ENCODE results near the gene LMAN1. TPM values are rescaled to one million over a fixed set of nuclear protein-coding genes. Genes with fewer than 3 reads are reported as not detected.

LMAN1 gene
- total and polyA plus RNA-seq, 2 of the 13 experiments (the other 11 are each of a cell fraction or from before 2014, with no cell fraction given) = 127 to 131 TPM

DNA sequence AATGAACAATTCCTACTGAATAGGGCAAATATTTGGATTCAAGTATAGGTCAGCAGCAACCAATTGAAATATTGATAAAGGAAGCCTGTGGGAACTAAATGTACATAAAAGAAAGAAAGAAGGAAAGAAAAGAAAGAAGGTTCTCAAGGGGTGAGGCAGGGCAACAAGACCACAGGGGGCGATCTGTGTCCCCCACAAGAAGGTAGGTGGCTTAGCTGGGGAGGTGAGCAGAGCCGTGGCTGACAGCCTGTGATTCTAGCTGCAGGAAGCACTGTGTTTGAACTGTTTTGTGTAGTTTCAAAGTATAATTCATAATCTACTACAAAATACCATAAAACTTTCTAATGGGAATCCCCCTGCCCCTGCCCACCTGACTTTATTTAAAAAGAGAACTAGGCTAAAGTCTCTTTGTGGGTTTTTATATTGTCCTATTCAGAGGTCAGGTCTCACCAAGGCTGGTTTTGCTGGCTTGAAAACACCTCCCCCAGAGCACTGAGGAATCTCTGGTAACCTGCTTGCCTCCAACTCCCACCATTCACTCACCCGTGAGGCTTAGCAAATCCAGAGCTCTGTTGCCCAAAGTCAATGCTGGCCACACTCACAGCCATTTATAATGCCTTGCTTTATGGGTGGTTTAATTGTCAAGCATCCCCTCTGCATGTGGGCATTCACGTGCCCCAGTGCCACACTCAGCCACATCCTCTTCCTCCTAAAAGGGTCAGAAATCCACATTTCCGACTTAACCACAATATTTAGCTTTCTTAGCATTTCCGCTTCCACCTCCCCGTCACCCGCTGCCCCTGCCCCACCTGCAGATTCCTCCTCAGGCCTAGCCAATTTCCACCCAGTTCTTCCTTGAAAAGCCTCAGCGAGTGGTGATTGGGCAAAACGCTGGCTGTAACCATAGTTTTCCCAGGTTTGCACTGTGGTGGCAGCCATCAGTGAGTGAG lies 36.4 kb upstream of the LMAN1 start (continued):
- no peak for TF ChIP-seq ZNF607 (CRISPR knock-in tag; IDR thresholded peaks at IDR 0.05; ENCODE audit: borderline replicate concordance)
- TF ChIP-seq HCFC1 (IDR thresholded peaks at IDR 0.05; ENCODE audit: low read depth, low read length) = no peak

DNA sequence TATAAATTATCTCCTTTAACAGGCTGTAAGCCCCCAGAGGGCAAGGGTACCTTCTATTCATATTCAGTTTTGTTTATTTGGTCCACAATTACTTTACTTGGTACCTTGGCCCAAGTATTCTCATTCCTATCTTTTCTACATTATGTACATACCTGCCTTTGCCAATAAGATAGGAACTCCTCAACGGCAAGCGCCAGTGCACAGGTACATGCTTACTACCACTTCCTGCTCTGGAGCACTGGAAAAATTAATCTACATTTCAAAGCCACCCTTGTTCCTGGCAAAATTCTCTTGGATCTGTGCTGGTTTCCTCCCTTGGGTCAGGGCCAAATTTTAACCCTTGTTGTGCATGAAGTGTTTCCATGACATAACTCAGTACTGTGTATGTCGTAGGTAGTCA lies 34.3 kb upstream of the LMAN1 start:
- H3K27me3 ChIP-seq (ENCODE audit: control insufficient read depth in 1 of 2, insufficient read depth in 2 of 2, low read length in 2 of 2) = peaks cover 0 to 18% of the 10 kb centered on the region in 2 experiments; a peak in 3 of 5 replicates
- CTCF ChIA-PET (ENCODE audit: low intra/inter-chr PET ratio, low total read pairs) = no interaction called here
- no peak for FAIRE-seq

DNA sequence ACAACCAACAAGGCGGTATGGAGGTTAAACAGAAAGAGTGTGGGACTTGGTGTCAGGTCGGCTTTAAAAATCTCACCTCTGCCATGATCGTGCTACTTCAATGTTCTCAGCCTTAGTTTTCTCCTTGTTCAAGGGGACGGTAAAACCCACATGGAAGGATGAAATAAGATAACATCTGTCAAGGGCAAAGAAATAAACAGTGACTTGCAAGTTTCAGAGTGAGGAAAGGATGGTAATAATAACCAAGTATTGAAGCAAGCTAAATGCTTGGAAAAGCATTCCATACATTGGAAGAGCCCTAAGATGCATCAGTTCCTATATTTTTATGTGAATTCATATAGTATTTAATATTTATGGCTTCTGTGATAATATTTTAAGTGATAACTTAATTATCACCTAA lies 29.8 kb upstream of the LMAN1 start:
- Histone ChIP-seq H3K9ac (ENCODE audit: insufficient read depth, low read depth, low read length) (no peak overlapping the region), H2AFZ (ENCODE audit: low read length) (no peak overlapping the region), H3K9me3 (ENCODE audit: low read length) (no peaks in the 10 kb centered on the region), H3K4me3 (replicated peaks in 1 of 3; ENCODE audit: insufficient read depth in 1 of 3, low read depth in 2 of 3, low read length in 3 of 3) (no peak overlapping the region), H3K27ac (ENCODE audit: extremely low read length, insufficient read depth, low read length) (no peak overlapping the region), H3K4me1 (ENCODE audit: insufficient read depth, low read length) (no peaks in the 10 kb centered on the region), H4K20me1 (ENCODE audit: insufficient read depth, low read length) (no peaks in the 10 kb centered on the region), H3K79me2 (ENCODE audit: insufficient read depth, low read length) (no peaks in the 10 kb centered on the region), H3K36me3 (replicated peaks in 1 of 2; ENCODE audit: control insufficient read depth in 1 of 2, insufficient read depth in 2 of 2, low read length in 2 of 2) (no peaks in the 10 kb centered on the region), H3K27me3 (ENCODE audit: control insufficient read depth in 1 of 2, insufficient read depth in 2 of 2, low read length in 2 of 2) (peaks cover 0 to 25% of the 10 kb centered on the region in 2 experiments; a peak in 2 of 5 replicates), H3K4me2 (ENCODE audit: low read depth, low read length) (no peak overlapping the region)
- DNase-seq (ENCODE audit: low spot score) (no peak), FAIRE-seq (no peak), ATAC-seq (no peak)
- in situ Hi-C loops (cut with HindIII; ENCODE audit: extremely low pct_ligation_motif_present, low pct_unique_long_range_greater_than_20kb) = no loop called here
- ChIA-PET POLR2A (no interaction called here), CTCF (ENCODE audit: low intra/inter-chr PET ratio, low total read pairs) (no interaction called here)
- no TSS peak for BruUV-seq (replicated peaks)
- WGBS (ENCODE audit: low lambda C conversion rate) = 30% methylated on average over 4 of the region's 4 CpGs
- TF ChIP-seq, protein P1, sequence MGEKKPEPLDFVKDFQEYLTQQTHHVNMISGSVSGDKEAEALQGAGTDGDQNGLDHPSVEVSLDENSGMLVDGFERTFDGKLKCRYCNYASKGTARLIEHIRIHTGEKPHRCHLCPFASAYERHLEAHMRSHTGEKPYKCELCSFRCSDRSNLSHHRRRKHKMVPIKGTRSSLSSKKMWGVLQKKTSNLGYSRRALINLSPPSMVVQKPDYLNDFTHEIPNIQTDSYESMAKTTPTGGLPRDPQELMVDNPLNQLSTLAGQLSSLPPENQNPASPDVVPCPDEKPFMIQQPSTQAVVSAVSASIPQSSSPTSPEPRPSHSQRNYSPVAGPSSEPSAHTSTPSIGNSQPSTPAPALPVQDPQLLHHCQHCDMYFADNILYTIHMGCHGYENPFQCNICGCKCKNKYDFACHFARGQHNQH (CRISPR knock-in tag; IDR thresholded peaks at IDR 0.05) = no peak
- TF ChIP-seq GPN1 (CRISPR knock-in tag; IDR thresholded peaks at IDR 0.05; ENCODE audit: borderline replicate concordance) (no peak), MED13 (CRISPR knock-in tag; IDR thresholded peaks at IDR 0.05) (no peak), ZNF326 (CRISPR knock-in tag; IDR thresholded peaks at IDR 0.05; ENCODE audit: borderline replicate concordance) (no peak), ZNF564 (CRISPR knock-in tag; IDR thresholded peaks at IDR 0.05) (no peak)
- TF ChIP-seq, protein P2, sequence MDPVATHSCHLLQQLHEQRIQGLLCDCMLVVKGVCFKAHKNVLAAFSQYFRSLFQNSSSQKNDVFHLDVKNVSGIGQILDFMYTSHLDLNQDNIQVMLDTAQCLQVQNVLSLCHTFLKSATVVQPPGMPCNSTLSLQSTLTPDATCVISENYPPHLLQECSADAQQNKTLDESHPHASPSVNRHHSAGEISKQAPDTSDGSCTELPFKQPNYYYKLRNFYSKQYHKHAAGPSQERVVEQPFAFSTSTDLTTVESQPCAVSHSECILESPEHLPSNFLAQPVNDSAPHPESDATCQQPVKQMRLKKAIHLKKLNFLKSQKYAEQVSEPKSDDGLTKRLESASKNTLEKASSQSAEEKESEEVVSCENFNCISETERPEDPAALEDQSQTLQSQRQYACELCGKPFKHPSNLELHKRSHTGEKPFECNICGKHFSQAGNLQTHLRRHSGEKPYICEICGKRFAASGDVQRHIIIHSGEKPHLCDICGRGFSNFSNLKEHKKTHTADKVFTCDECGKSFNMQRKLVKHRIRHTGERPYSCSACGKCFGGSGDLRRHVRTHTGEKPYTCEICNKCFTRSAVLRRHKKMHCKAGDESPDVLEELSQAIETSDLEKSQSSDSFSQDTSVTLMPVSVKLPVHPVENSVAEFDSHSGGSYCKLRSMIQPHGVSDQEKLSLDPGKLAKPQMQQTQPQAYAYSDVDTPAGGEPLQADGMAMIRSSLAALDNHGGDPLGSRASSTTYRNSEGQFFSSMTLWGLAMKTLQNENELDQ (CRISPR knock-in tag; IDR thresholded peaks at IDR 0.05; ENCODE audit: borderline replicate concordance) = no peak
- TF ChIP-seq, protein P3, sequence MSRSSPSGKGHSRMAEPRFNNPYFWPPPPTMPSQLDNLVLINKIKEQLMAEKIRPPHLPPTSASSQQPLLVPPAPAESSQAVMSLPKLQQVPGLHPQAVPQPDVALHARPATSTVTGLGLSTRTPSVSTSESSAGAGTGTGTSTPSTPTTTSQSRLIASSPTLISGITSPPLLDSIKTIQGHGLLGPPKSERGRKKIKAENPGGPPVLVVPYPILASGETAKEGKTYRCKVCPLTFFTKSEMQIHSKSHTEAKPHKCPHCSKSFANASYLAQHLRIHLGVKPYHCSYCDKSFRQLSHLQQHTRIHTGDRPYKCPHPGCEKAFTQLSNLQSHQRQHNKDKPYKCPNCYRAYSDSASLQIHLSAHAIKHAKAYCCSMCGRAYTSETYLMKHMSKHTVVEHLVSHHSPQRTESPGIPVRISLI (CRISPR knock-in tag; IDR thresholded peaks at IDR 0.05; ENCODE audit: borderline replicate concordance) = no peak
- intact Hi-C loops (cut with micrococcal nuclease; ENCODE audit: unreplicated experiment) = no loop called here

More for the DNA sequence above, 34.3 kb upstream of the LMAN1 start:
- Histone ChIP-seq H3K27ac (ENCODE audit: extremely low read length, insufficient read depth, low read length) (no peak overlapping the region), H3K4me1 (ENCODE audit: insufficient read depth, low read length) (no peaks in the 10 kb centered on the region), H3K4me2 (ENCODE audit: low read depth, low read length) (no peak overlapping the region), H3K9ac (ENCODE audit: insufficient read depth, low read depth, low read length) (no peak overlapping the region), H3K4me3 (replicated peaks in 1 of 3; ENCODE audit: insufficient read depth in 1 of 3, low read depth in 2 of 3, low read length in 3 of 3) (no peak overlapping the region), H4K20me1 (ENCODE audit: insufficient read depth, low read length) (no peaks in the 10 kb centered on the region), H3K9me3 (ENCODE audit: low read length) (no peaks in the 10 kb centered on the region), H3K36me3 (replicated peaks in 1 of 2; ENCODE audit: control insufficient read depth in 1 of 2, insufficient read depth in 2 of 2, low read length in 2 of 2) (no peaks in the 10 kb centered on the region), H2AFZ (ENCODE audit: low read length) (no peak overlapping the region), H3K79me2 (ENCODE audit: insufficient read depth, low read length) (no peaks in the 10 kb centered on the region)
- DNase-seq (ENCODE audit: low spot score) (no peak), ATAC-seq (no peak)
- TF ChIP-seq ZNF652 (CRISPR knock-in tag; IDR thresholded peaks at IDR 0.05; ENCODE audit: borderline replicate concordance, low read depth) (peak; percentile 17; the same call in 1 of the 2 replicates), ZSCAN21 (CRISPR knock-in tag; IDR thresholded peaks at IDR 0.05; ENCODE audit: borderline replicate concordance) (no peak)
- WGBS (ENCODE audit: low lambda C conversion rate) = 54% methylated on average over 3 of the region's 3 CpGs
- in situ Hi-C loops (cut with HindIII; ENCODE audit: extremely low pct_ligation_motif_present, low pct_unique_long_range_greater_than_20kb) (no loop called here), intact Hi-C loops (cut with micrococcal nuclease; ENCODE audit: unreplicated experiment) (no loop called here)
- POLR2A ChIA-PET = no interaction called here
- BruUV-seq (replicated peaks) = no TSS peak
